H1 (cell line): ENCODE results near the gene IL32. TPM values are rescaled to one million over a fixed set of nuclear protein-coding genes. Genes with fewer than 3 reads are reported as not detected.

Experiments used
- CTCF ChIA-PET: fragments of 300-600 bp; sonication (Branson Sonifier 250); formaldehyde crosslinking; loops from one replicate; lab custom pipeline; 2021; ENCODE audit not compliant: partially characterized antibody; lab: Charles Lee
- POLR2A ChIA-PET: fragments of 300-600 bp; sonication (Branson Sonifier 250); formaldehyde crosslinking; loops from one replicate; lab custom pipeline; 2021; ENCODE audit warnings: inconsistent platforms; ENCODE audit not compliant: partially characterized antibody; lab: Charles Lee
- DNase-seq, 2 experiments: peaks; one replicate each; pipeline versions ENCODE4 v3.0.0 to v3.0.0-alpha.2; 2010 to 2022; ENCODE audit warnings: low spot score in 2 of 2, low read depth in 1 of 2, mixed read lengths in 1 of 2
- FAIRE-seq: peaks from 2 replicates; lab custom pipeline; 2011; peaks lifted over from hg19 to GRCh38; lab: Jason Lieb, UNC
- H2AFZ ChIP-seq: 2 replicates; pipeline ENCODE4 v1.8.1; 2012; ENCODE audit warnings: low read length, inconsistent platforms
- H2AK5ac ChIP-seq: 2 replicates; pipeline ENCODE4 v1.6.1; 2013; ENCODE audit warnings: low read depth, low read length
- H2BK120ac ChIP-seq: replicated peaks from 2 replicates; pipeline ENCODE3; 2013; ENCODE audit warnings: low read depth, low read length, inconsistent platforms
- H2BK12ac ChIP-seq: 2 replicates; pipeline ENCODE4 v1.6.1; 2013; ENCODE audit warnings: low read depth, low read length
- H2BK15ac ChIP-seq: 2 replicates; pipeline ENCODE4 v1.6.1; 2013; ENCODE audit warnings: low read length
- H2BK20ac ChIP-seq: 2 replicates; pipeline ENCODE4 v1.6.1; 2013; ENCODE audit warnings: low read length
- H2BK5ac ChIP-seq: 2 replicates; pipeline ENCODE4 v1.6.1; 2013; ENCODE audit warnings: low read depth, low read length
- H3K14ac ChIP-seq: 2 replicates; pipeline ENCODE4 v1.6.1; 2013; ENCODE audit warnings: inconsistent platforms; ENCODE audit not compliant: insufficient read length
- H3K18ac ChIP-seq: 2 replicates; pipeline ENCODE4 v1.6.1; 2013; ENCODE audit warnings: low read length; ENCODE audit errors: extremely low read depth
- H3K23ac ChIP-seq: 2 replicates; pipeline ENCODE4 v1.6.1; 2013; ENCODE audit warnings: inconsistent platforms; ENCODE audit not compliant: insufficient read length
- H3K23me2 ChIP-seq: 2 replicates; pipeline ENCODE4 v1.6.1; 2013; ENCODE audit warnings: low read depth, low read length
- H3K27ac ChIP-seq: 2 replicates; pipeline ENCODE4 v1.6.1; 2011; ENCODE audit warnings: low read depth, low read length, inconsistent platforms
- H3K27me3 ChIP-seq, 4 experiments: replicated peaks in 1 of 4; 1 replicate in 1 of 4; 2 replicates in 3 of 4; pipeline versions ENCODE4 v1.6.1 to v1.8.1; 2011 to 2013; ENCODE audit warnings: low read length in 3 of 4, mild to moderate bottlenecking in 3 of 4, inconsistent platforms in 2 of 4, mixed read lengths in 2 of 4, moderate library complexity in 1 of 4; ENCODE audit not compliant: control insufficient read depth in 3 of 4, insufficient read depth in 3 of 4; ENCODE audit errors: extremely low read depth in 1 of 4
- H3K36me3 ChIP-seq, 4 experiments: 2 replicates each; pipeline versions ENCODE4 v1.6.1 to v1.8.1; 2011 to 2013; ENCODE audit warnings: mild to moderate bottlenecking in 4 of 4, low read length in 3 of 4, moderate library complexity in 2 of 4, control low read depth in 1 of 4, inconsistent platforms in 1 of 4; ENCODE audit not compliant: insufficient read depth in 4 of 4, control insufficient read depth in 2 of 4
- H3K4ac ChIP-seq: replicated peaks from 2 replicates; pipeline ENCODE3; 2013; ENCODE audit warnings: low read length, low read depth, mixed read lengths, inconsistent platforms; ENCODE audit not compliant: insufficient read length
- H3K4me1 ChIP-seq, 4 experiments: replicated peaks in 1 of 4; 1 replicate in 1 of 4; 2 replicates in 3 of 4; pipeline versions ENCODE4 v1.6.1 to v1.8.1; 2011 to 2013; ENCODE audit warnings: low read length in 3 of 4, inconsistent platforms in 2 of 4, mixed read lengths in 1 of 4; ENCODE audit not compliant: insufficient read depth in 4 of 4, control insufficient read depth in 3 of 4
- H3K4me2 ChIP-seq, 2 experiments: 2 replicates each; pipeline versions ENCODE4 v1.6.1 to v1.8.1; 2011 to 2013; ENCODE audit warnings: low read depth in 2 of 2, low read length in 2 of 2, control low read depth in 1 of 2, inconsistent platforms in 1 of 2, mild to moderate bottlenecking in 1 of 2; ENCODE audit not compliant: insufficient read depth in 1 of 2
- H3K4me3 ChIP-seq, 4 experiments: fragments of 200-600, 300-600 bp in 1 of 4; sonication (generic), shearing (Covaris generic), sonication (Bioruptor Twin) in 1 of 4; 2 replicates each; pipeline versions ENCODE4 v1.5.1 to v1.8.1; 2011 to 2016; ENCODE audit warnings: low read length in 4 of 4, low read depth in 3 of 4, control low read depth in 2 of 4, inconsistent platforms in 2 of 4, mild to moderate bottlenecking in 2 of 4, mixed read lengths in 1 of 4, moderate library complexity in 1 of 4; ENCODE audit not compliant: insufficient read depth in 2 of 4; ENCODE audit errors: extremely low read depth in 1 of 4
- H3K56ac ChIP-seq: replicated peaks from 2 replicates; pipeline ENCODE3; 2013; ENCODE audit warnings: low read depth, mild to moderate bottlenecking, mixed read lengths, low read length, inconsistent platforms; ENCODE audit not compliant: insufficient read length
- H3K79me1 ChIP-seq: 2 replicates; pipeline ENCODE4 v1.6.1; 2013; ENCODE audit warnings: low read depth, low read length, control low read depth
- H3K79me2 ChIP-seq, 2 experiments: 2 replicates each; pipeline versions ENCODE4 v1.6.1 to v1.8.1; 2012 to 2013; ENCODE audit warnings: low read length in 2 of 2, mild to moderate bottlenecking in 2 of 2, inconsistent platforms in 1 of 2; ENCODE audit not compliant: insufficient read depth in 2 of 2, control insufficient read depth in 1 of 2
- H3K9ac ChIP-seq, 4 experiments: replicated peaks in 1 of 4; 1 replicate in 1 of 4; 2 replicates in 3 of 4; pipeline versions ENCODE4 v1.6.1 to v1.8.1; 2011 to 2013; ENCODE audit warnings: low read depth in 3 of 4, low read length in 3 of 4, control low read depth in 2 of 4, mild to moderate bottlenecking in 2 of 4, moderate library complexity in 2 of 4, inconsistent platforms in 1 of 4; ENCODE audit errors: extremely low read depth in 1 of 4
- H3K9me3 ChIP-seq, 2 experiments: 2 replicates each; pipeline versions ENCODE4 v1.6.1 to v1.8.1; 2012 to 2013; ENCODE audit warnings: mild to moderate bottlenecking in 2 of 2, moderate library complexity in 2 of 2, control low read depth in 1 of 2, inconsistent platforms in 1 of 2, low read depth in 1 of 2, low read length in 1 of 2, mixed read lengths in 1 of 2; ENCODE audit not compliant: insufficient read depth in 2 of 2
- H4K20me1 ChIP-seq, 2 experiments: replicated peaks in 1 of 2; 2 replicates each; pipeline versions ENCODE3 to v1.8.1; 2011 to 2013; ENCODE audit warnings: inconsistent platforms in 2 of 2, low read length in 2 of 2, mild to moderate bottlenecking in 1 of 2; ENCODE audit not compliant: insufficient read depth in 2 of 2, control insufficient read depth in 1 of 2
- H4K5ac ChIP-seq: 2 replicates; pipeline ENCODE4 v1.6.1; 2013; ENCODE audit warnings: low read length, low read depth, mixed read lengths, inconsistent platforms; ENCODE audit not compliant: insufficient read length
- H4K8ac ChIP-seq: 2 replicates; pipeline ENCODE4 v1.8.0; 2013; ENCODE audit warnings: mild to moderate bottlenecking, moderate library complexity, low read length, inconsistent platforms; ENCODE audit not compliant: insufficient read depth; ENCODE audit errors: extremely low read depth
- H4K91ac ChIP-seq: replicated peaks from 2 replicates; pipeline ENCODE3; 2013; ENCODE audit warnings: low read length, mixed read lengths, inconsistent platforms; ENCODE audit not compliant: insufficient read length
- CTCF ChIP-seq, 3 experiments: IDR thresholded peaks; 1 replicate in 2 of 3; 2 replicates in 1 of 3; pipeline versions ENCODE4 v1.5.1 to v1.6.1; 2011; ENCODE audit warnings: low read length in 3 of 3, mild to moderate bottlenecking in 3 of 3, inconsistent platforms in 2 of 3, low read depth in 1 of 3, moderate library complexity in 1 of 3; ENCODE audit not compliant: insufficient read depth in 1 of 3; ENCODE audit errors: control extremely low read depth in 1 of 3
- KDM4A ChIP-seq: IDR thresholded peaks from one replicate; pipeline ENCODE4 v1.7.1; 2012; ENCODE audit warnings: low read depth, mild to moderate bottlenecking, moderate library complexity, low read length, inconsistent platforms; ENCODE audit not compliant: severe bottlenecking
- MAFK ChIP-seq: IDR thresholded peaks from 2 replicates; pipeline ENCODE4 v1.6.1; 2012; ENCODE audit warnings: low read depth, mild to moderate bottlenecking, improper control_type of control experiment, low read length
- SRF ChIP-seq: IDR thresholded peaks from 2 replicates; pipeline ENCODE4 v1.6.1; 2011; ENCODE audit warnings: mild to moderate bottlenecking, low read depth, low read length, moderate library complexity
- WGBS, 2 experiments: shearing (Covaris generic) in 1 of 2; methylation state at CpG; one replicate each; pipeline versions ENCODE4 v1.1.6 to v1.1.7; 2013 to 2015; ENCODE audit warnings: low lambda C conversion rate in 2 of 2, mixed read lengths in 2 of 2, inconsistent platforms in 1 of 2, low coverage in 1 of 2, missing lambda C conversion rate in 1 of 2; ENCODE audit not compliant: insufficient replicate concordance in 2 of 2, insufficient coverage in 1 of 2, insufficient read length in 1 of 2; ENCODE audit errors: extremely low coverage in 1 of 2, missing lambda C conversion rate in 1 of 2; 5-methylcytosine and 5-hydroxymethylcytosine counted together
- polyA plus RNA-seq, 7 experiments: library from polyadenylated mRNA; depleted of rRNA in 3 of 7; stranded (reverse) in 5 of 7; unstranded in 2 of 7; fragments of >200 nt in 5 of 7; fragments of 200-250 nt in 2 of 7; gene quantifications; 1 replicate in 5 of 7; 2 replicates in 1 of 7; 4 replicates in 1 of 7; pipeline versions ENCODE4 v1.2.1 to v1.2.3, GENCODE V29; 2011 to 2013; ENCODE audit warnings: missing spikeins in 2 of 7, mixed read lengths in 2 of 7
- total RNA-seq: library from RNA; stranded (reverse); fragmentation: NEBNext Ultra II Directional; extraction: Animal tissue kit (Norgen Biotek cat#: 25700); gene quantifications from 2 replicates; pipeline ENCODE4 v1.2.1, GENCODE V29; 2021

IL32 gene
- total and polyA plus RNA-seq, 2 of the 8 experiments (the other 6 are each of a cell fraction or from before 2014, with no cell fraction given), result 2.7 to 5.0 TPM

- Histone ChIP-seq H3K36me3 (no peaks in the 10 kb centered on the region), H4K5ac (no peak overlapping the region), H3K23ac (no peak overlapping the region), H3K18ac (peak overlapping the region; percentile 48; the same call in 1 of the 2 replicates), H3K14ac (no peak overlapping the region), H3K9ac (no peak overlapping the region), H3K4me2 (peak overlapping the region; percentile 79 to 84), H3K56ac (no peak overlapping the region), H2BK20ac (no peak overlapping the region), H2BK15ac (no peak overlapping the region), H3K79me2 (peaks cover 0 to 5% of the 10 kb centered on the region in 2 experiments; a peak in 1 of 4 replicates), H2BK5ac (no peak overlapping the region; the same call in 1 of the 2 replicates), H3K4me1 (peaks cover 0 to 3% (median 0%) of the 10 kb centered on the region in 4 experiments; a peak in 3 of 7 replicates), H3K27me3 (peaks cover 0 to 8% (median 3%) of the 10 kb centered on the region in 4 experiments; a peak in 6 of 7 replicates), H4K20me1 (peaks cover 0 to 16% of the 10 kb centered on the region in 2 experiments), H3K79me1 (no peaks in the 10 kb centered on the region), H2AFZ (no peak overlapping the region), H3K27ac (no peak overlapping the region), H2BK120ac (no peak overlapping the region), H3K4ac (no peak overlapping the region), H2AK5ac (no peak overlapping the region), H3K23me2 (peaks cover 6% of the 10 kb centered on the region; the same call in 1 of the 2 replicates), H2BK12ac (no peak overlapping the region), H4K8ac (peak overlapping the region; percentile 68; the same call in 1 of the 2 replicates), H3K9me3 (no peaks in the 10 kb centered on the region), H4K91ac (peak overlapping the region; percentile 54), H3K4me3 (peak overlapping the region; percentile 66 to 89 (median 80))
- TF ChIP-seq SRF (no peak), KDM4A (peak; percentile 36), MAFK (no peak), CTCF (IDR thresholded peaks at IDR 0.05; ENCODE audit: control extremely low read depth in 1 of 3, insufficient read depth in 1 of 3, low read depth in 1 of 3, low read length in 3 of 3) (no peak)
- ChIA-PET CTCF (interaction anchor here (0.6 to 7.4 kb wide), 13 partner anchors 9 to 1355 kb away, joined by 3 to 117 read pairs (median 5); partner anchors contain the start of genes ZNF213 and ZSCAN10), POLR2A (interaction anchor here (0.8 to 6.1 kb wide), 25 partner anchors 8 to 142 kb away, joined by 3 to 94 read pairs (median 5); partner anchors contain the start of genes CLDN6, HCFC1R1, IL32 and PAQR4)
- no peak for DNase-seq
- no peak for FAIRE-seq
- WGBS, 2 experiments, result 12% methylated on average over 13 of the region's 13 CpGs; no CpG with 5 or more reads in 1 of the 2 experiments
These were observed 18.1 kb upstream of the IL32 start for GRCh38 chr16:3047387-3047720.
